Activated naive CD8-positive, alpha-beta T cell (primary cell): ENCODE data around the gene BICD1.

Experiments
- H3K27ac Mint-ChIP-seq: one replicate; pipeline ENCODE4 v1.8.0; 2021; ENCODE audit warnings: mixed read lengths
- H3K27me3 Mint-ChIP-seq: one replicate; pipeline ENCODE4 v1.8.0; 2021; ENCODE audit warnings: mixed read lengths
- H3K36me3 Mint-ChIP-seq: one replicate; pipeline ENCODE4 v1.8.0; 2021; ENCODE audit warnings: mixed read lengths
- H3K4me1 Mint-ChIP-seq: one replicate; pipeline ENCODE4 v1.8.0; 2021; ENCODE audit warnings: low read depth, mixed read lengths
- H3K4me3 Mint-ChIP-seq: one replicate; pipeline ENCODE4 v1.8.0; 2021; ENCODE audit warnings: mild to moderate bottlenecking, mixed read lengths
- H3K9me3 Mint-ChIP-seq: one replicate; pipeline ENCODE4 v1.8.0; 2021; ENCODE audit warnings: low read depth, mixed read lengths

Gene BICD1

DNA sequence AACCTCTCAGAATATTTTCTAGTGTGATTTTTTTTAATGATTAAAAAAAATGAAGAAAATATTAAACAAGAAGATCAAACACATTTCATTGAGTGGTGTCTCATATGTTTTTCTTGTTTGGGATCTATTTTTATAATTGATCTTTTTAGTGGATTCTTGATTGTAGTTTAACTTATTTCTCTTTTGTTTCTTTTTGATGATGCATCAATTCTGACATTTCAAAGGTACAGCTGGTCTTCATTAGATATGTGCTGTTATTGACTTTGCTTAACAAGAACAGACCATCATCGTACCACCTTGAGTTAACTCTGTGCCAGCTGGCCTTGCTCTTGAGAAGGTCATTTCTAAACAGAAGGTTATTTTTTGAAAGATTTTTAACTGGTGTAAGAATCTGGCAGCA, 246.9 kb downstream of the BICD1 start:
- no peaks in the 10 kb centered on the region for H3K4me1 Mint-ChIP-seq
- no peaks in the 10 kb centered on the region for H3K27me3 Mint-ChIP-seq

DNA sequence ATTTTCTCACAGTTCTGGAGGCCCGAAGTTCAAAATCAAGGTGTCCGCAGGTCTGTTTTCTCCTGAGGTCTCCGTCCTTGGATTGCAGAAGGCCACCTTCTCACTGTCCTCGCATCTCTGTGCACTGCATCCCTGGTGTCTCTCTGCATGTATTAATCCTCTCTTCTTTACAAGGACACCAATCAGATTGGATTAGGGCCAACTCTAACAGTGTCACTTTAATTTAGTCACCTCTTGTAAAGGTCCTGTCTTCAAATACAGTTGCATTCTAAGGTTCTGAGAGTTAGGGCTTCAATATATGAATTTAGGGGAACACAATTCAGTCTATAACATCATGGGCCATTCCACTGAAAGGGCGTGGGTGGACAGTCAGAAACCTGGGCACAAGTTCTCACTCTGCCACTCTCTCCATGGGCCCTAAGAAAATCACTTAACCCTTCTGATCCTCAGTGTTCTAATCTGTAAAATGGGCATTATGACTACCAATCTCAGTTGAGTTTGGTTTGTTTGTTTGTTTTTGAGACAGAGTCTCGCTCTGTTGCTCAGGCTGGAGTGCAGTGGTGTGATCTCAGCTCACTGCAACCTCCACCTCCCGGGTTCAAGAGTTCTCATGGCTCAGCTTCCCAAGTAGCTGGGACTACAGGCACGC, 251.1 kb downstream of the BICD1 start:
- Mint-ChIP-seq H3K4me3 (no peak overlapping the region), H3K36me3 (peaks cover 4% of the 10 kb centered on the region), H3K9me3 (no peaks in the 10 kb centered on the region), H3K27ac (no peak overlapping the region), H3K27me3 (no peaks in the 10 kb centered on the region), H3K4me1 (no peaks in the 10 kb centered on the region)

More for the DNA sequence above, 246.9 kb downstream of the BICD1 start:
- Mint-ChIP-seq H3K4me3 (no peak overlapping the region), H3K27ac (no peak overlapping the region), H3K36me3 (peaks cover 8% of the 10 kb centered on the region), H3K9me3 (no peaks in the 10 kb centered on the region)

- Mint-ChIP-seq H3K4me1 (no peaks in the 10 kb centered on the region), H3K36me3 (peaks cover 2% of the 10 kb centered on the region)
Observed at GRCh38 chr12:32360956-32361355, 254.3 kb downstream of the BICD1 start.

GRCh38 chr12:32362892-32363291, 256.2 kb downstream of the BICD1 start:
- no peaks in the 10 kb centered on the region for H3K9me3 Mint-ChIP-seq
- no peak overlapping the region for H3K4me3 Mint-ChIP-seq
- no peaks in the 10 kb centered on the region for H3K27me3 Mint-ChIP-seq
- H3K4me1 Mint-ChIP-seq: no peaks in the 10 kb centered on the region
- H3K36me3 Mint-ChIP-seq: no peaks in the 10 kb centered on the region
- H3K27ac Mint-ChIP-seq: no peak overlapping the region

More at GRCh38 chr12:32360956-32361355, 254.3 kb downstream of the BICD1 start:
- no peak overlapping the region for H3K4me3 Mint-ChIP-seq
- no peak overlapping the region for H3K27ac Mint-ChIP-seq
- no peaks in the 10 kb centered on the region for H3K27me3 Mint-ChIP-seq
- no peaks in the 10 kb centered on the region for H3K9me3 Mint-ChIP-seq

GRCh38 chr12:32365473-32366064, 258.9 kb downstream of the BICD1 start:
- Mint-ChIP-seq H3K4me1 (no peaks in the 10 kb centered on the region), H3K4me3 (no peak overlapping the region), H3K36me3 (no peaks in the 10 kb centered on the region), H3K27me3 (no peaks in the 10 kb centered on the region), H3K27ac (no peak overlapping the region), H3K9me3 (no peaks in the 10 kb centered on the region)

DNA sequence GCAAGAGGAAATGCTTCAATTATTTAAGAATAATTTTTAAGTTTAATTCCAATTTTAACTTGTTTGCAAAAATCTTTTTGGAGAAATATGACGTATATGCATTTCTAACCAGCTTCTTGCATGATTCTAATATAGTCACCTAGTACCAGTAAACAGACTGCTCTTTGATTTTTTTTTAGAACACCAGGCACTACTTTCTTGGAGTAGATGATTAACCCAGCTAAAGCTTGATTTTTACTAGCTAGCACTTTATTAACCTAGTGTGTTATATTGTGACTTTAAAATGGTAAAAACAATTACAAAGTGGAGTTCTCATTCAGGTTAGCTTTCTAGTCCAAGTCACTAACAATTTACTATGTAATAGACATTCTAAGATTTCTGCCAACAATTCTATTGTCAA, 260.1 kb downstream of the BICD1 start:
- no peaks in the 10 kb centered on the region for H3K36me3 Mint-ChIP-seq
- H3K4me1 Mint-ChIP-seq: no peaks in the 10 kb centered on the region
- H3K9me3 Mint-ChIP-seq: no peaks in the 10 kb centered on the region
- H3K4me3 Mint-ChIP-seq: no peak overlapping the region
- no peaks in the 10 kb centered on the region for H3K27me3 Mint-ChIP-seq
- no peak overlapping the region for H3K27ac Mint-ChIP-seq

- H3K4me3 Mint-ChIP-seq: no peak overlapping the region
- H3K9me3 Mint-ChIP-seq: no peaks in the 10 kb centered on the region
- no peaks in the 10 kb centered on the region for H3K27me3 Mint-ChIP-seq
- H3K36me3 Mint-ChIP-seq: no peaks in the 10 kb centered on the region
- H3K4me1 Mint-ChIP-seq: no peaks in the 10 kb centered on the region
- H3K27ac Mint-ChIP-seq: no peak overlapping the region
Observed at GRCh38 chr12:32367381-32367780, 260.7 kb downstream of the BICD1 start.

DNA sequence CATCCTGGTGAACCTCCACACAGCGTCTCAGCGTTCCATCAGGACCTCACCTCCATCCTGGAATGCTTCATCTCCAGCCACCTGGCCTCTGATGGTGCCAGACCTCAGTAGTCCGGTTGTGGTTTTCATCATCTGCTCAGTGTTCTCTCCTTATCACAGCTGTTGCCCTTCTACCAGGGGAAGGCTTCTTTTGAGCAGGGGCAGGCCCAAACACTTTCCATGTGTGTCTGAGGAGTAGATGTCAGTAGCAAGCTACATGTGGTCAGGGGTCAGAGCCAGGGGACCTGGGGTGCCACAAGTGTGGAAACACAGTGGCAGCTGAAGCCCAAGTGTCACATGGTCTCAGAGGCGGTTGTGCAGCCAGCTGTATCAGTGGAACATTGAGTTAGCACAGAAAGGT, 262.6 kb downstream of the BICD1 start:
- Mint-ChIP-seq H3K27ac (no peak overlapping the region), H3K4me3 (no peak overlapping the region), H3K9me3 (no peaks in the 10 kb centered on the region), H3K36me3 (no peaks in the 10 kb centered on the region), H3K4me1 (no peaks in the 10 kb centered on the region), H3K27me3 (no peaks in the 10 kb centered on the region)

GRCh38 chr12:32377344-32378055, 270.9 kb downstream of the BICD1 start:
- no peak overlapping the region for H3K4me3 Mint-ChIP-seq
- H3K9me3 Mint-ChIP-seq: no peaks in the 10 kb centered on the region
- no peaks in the 10 kb centered on the region for H3K4me1 Mint-ChIP-seq
- H3K36me3 Mint-ChIP-seq: no peaks in the 10 kb centered on the region
- H3K27ac Mint-ChIP-seq: no peak overlapping the region
- no peaks in the 10 kb centered on the region for H3K27me3 Mint-ChIP-seq

DNA sequence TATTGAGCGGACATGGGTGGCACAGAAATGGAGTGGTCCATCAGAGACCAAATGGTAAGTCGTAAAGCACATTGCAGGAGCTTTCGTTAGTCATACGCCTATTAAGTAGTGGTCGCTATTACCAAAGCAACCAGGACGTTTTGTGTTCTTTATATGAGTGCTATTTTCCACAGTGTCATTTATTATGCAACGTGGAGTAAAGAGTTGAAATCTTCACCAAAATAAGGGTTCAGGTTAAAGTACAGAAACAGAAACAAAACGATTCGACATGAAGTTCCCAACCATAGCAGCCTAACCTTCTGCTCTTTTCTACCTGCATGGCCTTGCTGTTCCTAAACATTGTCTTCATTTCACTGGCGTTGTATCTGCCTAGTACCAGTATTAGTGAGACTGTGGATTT, 272.6 kb downstream of the BICD1 start:
- Mint-ChIP-seq H3K27me3 (no peaks in the 10 kb centered on the region), H3K9me3 (no peaks in the 10 kb centered on the region), H3K4me1 (no peaks in the 10 kb centered on the region), H3K36me3 (no peaks in the 10 kb centered on the region), H3K4me3 (no peak overlapping the region), H3K27ac (no peak overlapping the region)

DNA sequence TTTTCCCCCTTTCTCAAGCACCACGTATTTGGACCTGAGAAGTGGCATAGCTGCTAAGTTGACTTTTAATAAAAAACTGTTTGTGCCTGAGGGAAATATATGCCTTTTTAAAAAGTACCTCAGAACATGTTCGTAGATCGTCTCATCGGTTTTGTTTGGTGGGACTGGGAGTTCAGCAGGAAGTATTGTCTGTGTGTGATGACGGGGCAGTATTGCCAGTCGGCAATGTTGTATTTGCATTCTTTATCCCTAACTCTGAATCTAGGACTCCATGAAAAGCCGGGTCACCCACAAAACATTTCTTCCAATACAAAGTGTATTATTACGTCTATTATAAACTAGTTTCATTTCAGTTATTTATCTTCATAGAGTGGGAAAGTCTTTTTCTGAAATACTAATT, 273.0 kb downstream of the BICD1 start:
- no peaks in the 10 kb centered on the region for H3K9me3 Mint-ChIP-seq
- no peak overlapping the region for H3K27ac Mint-ChIP-seq
- no peaks in the 10 kb centered on the region for H3K27me3 Mint-ChIP-seq
- no peaks in the 10 kb centered on the region for H3K36me3 Mint-ChIP-seq
- no peak overlapping the region for H3K4me3 Mint-ChIP-seq
- H3K4me1 Mint-ChIP-seq: no peaks in the 10 kb centered on the region

- Mint-ChIP-seq H3K4me1 (no peaks in the 10 kb centered on the region), H3K27ac (no peak overlapping the region), H3K9me3 (no peaks in the 10 kb centered on the region), H3K4me3 (no peak overlapping the region), H3K27me3 (no peaks in the 10 kb centered on the region), H3K36me3 (no peaks in the 10 kb centered on the region)
Observed at GRCh38 chr12:32382226-32382625, 275.6 kb downstream of the BICD1 start.

GRCh38 chr12:32390572-32391219, 284.0 kb downstream of the BICD1 start:
- H3K27ac Mint-ChIP-seq: no peak overlapping the region
- no peaks in the 10 kb centered on the region for H3K9me3 Mint-ChIP-seq
- H3K27me3 Mint-ChIP-seq: peaks cover 1% of the 10 kb centered on the region
- peak overlapping the region; percentile 74 for H3K4me3 Mint-ChIP-seq
- no peaks in the 10 kb centered on the region for H3K36me3 Mint-ChIP-seq
- H3K4me1 Mint-ChIP-seq: peaks cover 3% of the 10 kb centered on the region

GRCh38 chr12:32395026-32395425, 288.4 kb downstream of the BICD1 start:
- Mint-ChIP-seq H3K27me3 (peaks cover 4% of the 10 kb centered on the region), H3K9me3 (no peaks in the 10 kb centered on the region), H3K36me3 (no peaks in the 10 kb centered on the region)

DNA sequence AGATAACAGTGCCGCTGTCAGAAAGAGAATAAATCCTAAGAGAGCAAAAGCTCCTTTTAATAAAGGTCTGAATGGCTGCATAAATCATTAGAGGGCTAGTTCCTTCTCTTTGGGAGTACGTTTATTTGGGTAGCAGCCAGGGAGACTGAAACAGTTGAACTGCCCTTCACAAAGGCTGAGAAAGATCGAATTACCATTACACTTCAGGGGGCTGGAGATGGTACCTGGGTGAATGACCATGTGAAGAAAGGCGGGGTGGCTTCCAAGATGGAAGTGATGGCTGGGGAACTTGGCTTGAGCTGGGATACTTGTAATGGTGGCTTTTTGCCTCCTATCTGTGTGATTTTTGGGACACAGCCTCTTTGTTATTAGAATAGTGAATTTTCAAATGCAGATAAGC, 291.0 kb downstream of the BICD1 start:
- Mint-ChIP-seq H3K27ac (no peak overlapping the region), H3K4me3 (no peak overlapping the region), H3K9me3 (no peaks in the 10 kb centered on the region), H3K4me1 (peaks cover 11% of the 10 kb centered on the region), H3K27me3 (peaks cover 11% of the 10 kb centered on the region), H3K36me3 (no peaks in the 10 kb centered on the region)

More at GRCh38 chr12:32395026-32395425, 288.4 kb downstream of the BICD1 start:
- H3K27ac Mint-ChIP-seq: no peak overlapping the region
- H3K4me3 Mint-ChIP-seq: no peak overlapping the region
- H3K4me1 Mint-ChIP-seq: peaks cover 8% of the 10 kb centered on the region
